HepG2 (cell line): ENCODE results near the gene TALDO1. TPM values are rescaled to one million over a fixed set of nuclear protein-coding genes. Genes with fewer than 3 reads are reported as not detected.
A peak's percentile ranks its signal among the peaks of the same experiment; 100 is the strongest.

ENCODE experiments used
- AGO1 ChIP-seq: fragments of 200-400 bp; formaldehyde crosslinking; IDR thresholded peaks from 2 replicates; pipeline ENCODE4 v1.6.1; 2017; ENCODE audit warnings: mild to moderate bottlenecking, low read depth, low read length, moderate library complexity; ENCODE audit not compliant: poor library complexity, severe bottlenecking
- PPARG ChIP-seq: conservative IDR thresholded peaks from 2 replicates; pipeline ENCODE4 v1.6.1; 2016; ENCODE audit warnings: missing biosample characterization, missing genetic modification reagents
- REPIN1 ChIP-seq: sonication (generic); formaldehyde crosslinking; IDR thresholded peaks from 2 replicates; pipeline ENCODE4 v1.8.0; 2022; ENCODE audit warnings: missing genetic modification reagents, low read depth, mild to moderate bottlenecking, borderline replicate concordance
- SRSF9 ChIP-seq: fragments of 200-400 bp; formaldehyde crosslinking; IDR thresholded peaks from 2 replicates; pipeline ENCODE4 v1.6.1; 2018; ENCODE audit warnings: borderline replicate concordance, mild to moderate bottlenecking, low read depth, low read length; ENCODE audit not compliant: insufficient read depth, poor library complexity, severe bottlenecking
- ZBTB14 ChIP-seq: sonication (generic); formaldehyde crosslinking; IDR thresholded peaks from 2 replicates; pipeline ENCODE4 v1.4.0; 2020; ENCODE audit warnings: missing genetic modification reagents
- ZNF451 ChIP-seq: sonication (generic); formaldehyde crosslinking; IDR thresholded peaks from 2 replicates; pipeline ENCODE4 v1.5.0; 2020; ENCODE audit warnings: mild to moderate bottlenecking, missing genetic modification reagents
- ZNF503 ChIP-seq: sonication (generic); formaldehyde crosslinking; IDR thresholded peaks from 2 replicates; pipeline ENCODE4 v1.4.0; 2020; ENCODE audit warnings: missing genetic modification reagents
- ZNF616 ChIP-seq: sonication (generic); formaldehyde crosslinking; IDR thresholded peaks from 2 replicates; pipeline ENCODE4 v1.5.0; 2020; ENCODE audit warnings: low read depth, mild to moderate bottlenecking, missing genetic modification reagents
- polyA plus RNA-seq, 8 experiments: library from polyadenylated mRNA; depleted of rRNA in 3 of 8; stranded (reverse) in 7 of 8; unstranded in 1 of 8; fragments of >200 nt; fragmentation: Illumina TruSeq in 4 of 8; extraction: Trizol in 4 of 8; gene quantifications; 2 replicates each; pipeline versions ENCODE4 v1.2.1 to v1.2.3, GENCODE V29; 2011 to 2016; ENCODE audit warnings: low read depth in 4 of 8, missing spikeins in 1 of 8, mixed read lengths in 1 of 8; ENCODE audit not compliant: insufficient read depth in 1 of 8
- total RNA-seq, 5 experiments: library from RNA; depleted of rRNA; stranded (reverse); fragments of >200 nt; fragmentation: Illumina TruSeq; extraction: Trizol; gene quantifications; 2 replicates each; pipeline ENCODE4 v1.2.3, GENCODE V29; 2016; ENCODE audit warnings: low read depth in 1 of 5

The TALDO1 gene
- total and polyA plus RNA-seq, 2 of the 13 experiments (the other 11 are each of a cell fraction or from before 2014, with no cell fraction given): 107 to 240 TPM

GRCh38 chr11:708511-708910 is 38.8 kb upstream of the TALDO1 start (continued):
- TF ChIP-seq REPIN1 (CRISPR knock-in tag): no peak
- no peak for TF ChIP-seq ZNF451 (CRISPR knock-in tag)
- TF ChIP-seq SRSF9: no peak
- TF ChIP-seq ZBTB14 (CRISPR knock-in tag): no peak
- TF ChIP-seq ZNF503: no peak
- TF ChIP-seq AGO1: peak; percentile 20
- TF ChIP-seq ZNF616 (CRISPR knock-in tag): peak; percentile 38; the same call in 1 of the 2 replicates
- TF ChIP-seq PPARG: no peak
